HepG2 (cell line): Measurements from ENCODE around the gene FGFR2. TPM values are rescaled to one million over a fixed set of nuclear protein-coding genes. Genes with fewer than 3 reads are reported as not detected.

Source experiments
- ARNT2 ChIP-seq: sonication (generic); formaldehyde crosslinking; IDR thresholded peaks from 2 replicates; pipeline ENCODE4 v1.8.0; 2022; ENCODE audit warnings: mild to moderate bottlenecking, low read depth, missing genetic modification reagents, moderate library complexity
- PAWR ChIP-seq: sonication (generic); formaldehyde crosslinking; IDR thresholded peaks from 2 replicates; pipeline ENCODE4 v1.4.0; 2020; ENCODE audit warnings: missing genetic modification reagents, mild to moderate bottlenecking, borderline replicate concordance
- PHF20 ChIP-seq: sonication (generic); formaldehyde crosslinking; IDR thresholded peaks from 2 replicates; pipeline ENCODE4 v1.5.0; 2020; ENCODE audit warnings: mild to moderate bottlenecking, missing genetic modification reagents
- POGZ ChIP-seq: sonication (generic); formaldehyde crosslinking; IDR thresholded peaks from 2 replicates; pipeline ENCODE4 v1.4.0; 2020; ENCODE audit warnings: mild to moderate bottlenecking, missing genetic modification reagents
- PREB ChIP-seq: sonication (generic); formaldehyde crosslinking; IDR thresholded peaks from 2 replicates; pipeline ENCODE4 v1.4.0; 2020; ENCODE audit warnings: missing genetic modification reagents
- SETDB1 ChIP-seq: sonication (generic); formaldehyde crosslinking; IDR thresholded peaks from 2 replicates; pipeline ENCODE4 v1.5.1; 2020; ENCODE audit warnings: missing genetic modification reagents, mild to moderate bottlenecking, borderline replicate concordance
- TERF1 ChIP-seq: sonication (generic); formaldehyde crosslinking; IDR thresholded peaks from 2 replicates; pipeline ENCODE4 v1.8.0; 2022; ENCODE audit warnings: mild to moderate bottlenecking, missing genetic modification reagents, moderate library complexity
- TGIF2 ChIP-seq: IDR thresholded peaks from 2 replicates; pipeline ENCODE4 v1.6.1; 2016; ENCODE audit warnings: control low read depth, missing compliant biosample characterization
- YEATS2 ChIP-seq: sonication (generic); formaldehyde crosslinking; IDR thresholded peaks from 2 replicates; pipeline ENCODE4 v1.4.0; 2020; ENCODE audit warnings: missing genetic modification reagents, borderline replicate concordance
- ZBTB21 ChIP-seq: sonication (generic); formaldehyde crosslinking; IDR thresholded peaks from 2 replicates; pipeline ENCODE4 v1.4.0; 2020; ENCODE audit warnings: missing genetic modification reagents
- ZFAT ChIP-seq: sonication (generic); formaldehyde crosslinking; conservative IDR thresholded peaks from 2 replicates; pipeline ENCODE4 v1.8.1; 2023; ENCODE audit warnings: missing genetic modification reagents, inconsistent platforms
- ZFP41 ChIP-seq: sonication (generic); formaldehyde crosslinking; IDR thresholded peaks from 2 replicates; pipeline ENCODE4 v1.4.0; 2020; ENCODE audit warnings: mild to moderate bottlenecking, missing genetic modification reagents, borderline replicate concordance
- ZMAT5 ChIP-seq: sonication (generic); formaldehyde crosslinking; IDR thresholded peaks from 2 replicates; pipeline ENCODE4 v1.5.0; 2020; ENCODE audit warnings: mild to moderate bottlenecking, low read depth, missing genetic modification reagents, borderline replicate concordance
- ZNF180 ChIP-seq: sonication (generic); formaldehyde crosslinking; IDR thresholded peaks from 2 replicates; pipeline ENCODE4 v1.4.0; 2020; ENCODE audit warnings: low read depth, missing genetic modification reagents, borderline replicate concordance
- ZNF235 ChIP-seq: sonication (generic); formaldehyde crosslinking; IDR thresholded peaks from 2 replicates; pipeline ENCODE4 v1.8.1; 2023; ENCODE audit warnings: mild to moderate bottlenecking, missing genetic modification reagents, borderline replicate concordance
- ZNF263 ChIP-seq: sonication (generic); formaldehyde crosslinking; IDR thresholded peaks from 2 replicates; pipeline ENCODE4 v1.4.0; 2020; ENCODE audit warnings: missing genetic modification reagents
- ZNF570 ChIP-seq: sonication (generic); formaldehyde crosslinking; IDR thresholded peaks from 2 replicates; pipeline ENCODE4 v1.4.0; 2020; ENCODE audit warnings: mild to moderate bottlenecking, missing genetic modification reagents, borderline replicate concordance
- ZNF580 ChIP-seq: IDR thresholded peaks from 2 replicates; pipeline ENCODE4 v1.6.1; 2016; ENCODE audit warnings: low read depth, borderline replicate concordance
- ZNF646 ChIP-seq: sonication (generic); formaldehyde crosslinking; IDR thresholded peaks from 2 replicates; pipeline ENCODE4 v1.9.0; 2021; ENCODE audit warnings: mild to moderate bottlenecking, missing genetic modification reagents
- ZNF746 ChIP-seq: sonication (generic); formaldehyde crosslinking; IDR thresholded peaks from 2 replicates; pipeline ENCODE4 v1.8.0; 2022; ENCODE audit warnings: mild to moderate bottlenecking, missing genetic modification reagents
- ZNF790 ChIP-seq: sonication (generic); formaldehyde crosslinking; IDR thresholded peaks from 2 replicates; pipeline ENCODE4 v1.8.0; 2022; ENCODE audit warnings: missing genetic modification reagents, mild to moderate bottlenecking, borderline replicate concordance
- polyA plus RNA-seq, 8 experiments: library from polyadenylated mRNA; depleted of rRNA in 3 of 8; stranded (reverse) in 7 of 8; unstranded in 1 of 8; fragments of >200 nt; fragmentation: Illumina TruSeq in 4 of 8; extraction: Trizol in 4 of 8; gene quantifications; 2 replicates each; pipeline versions ENCODE4 v1.2.1 to v1.2.3, GENCODE V29; 2011 to 2016; ENCODE audit warnings: low read depth in 4 of 8, missing spikeins in 1 of 8, mixed read lengths in 1 of 8; ENCODE audit not compliant: insufficient read depth in 1 of 8
- total RNA-seq, 5 experiments: library from RNA; depleted of rRNA; stranded (reverse); fragments of >200 nt; fragmentation: Illumina TruSeq; extraction: Trizol; gene quantifications; 2 replicates each; pipeline ENCODE4 v1.2.3, GENCODE V29; 2016; ENCODE audit warnings: low read depth in 1 of 5

FGFR2 gene
- total and polyA plus RNA-seq, 2 of the 13 experiments (the other 11 are each of a cell fraction or from before 2014, with no cell fraction given) = 1.6 to 2.6 TPM

- TF ChIP-seq PREB (CRISPR knock-in tag) (no peak), ZNF180 (CRISPR knock-in tag) (no peak), ZNF790 (CRISPR knock-in tag) (no peak), ZNF235 (CRISPR knock-in tag) (no peak), PAWR (no peak), ZFP41 (no peak), PHF20 (CRISPR knock-in tag) (no peak), POGZ (CRISPR knock-in tag) (no peak), ZNF263 (CRISPR knock-in tag) (no peak), ZBTB21 (no peak), ZFAT (no peak), ZNF646 (CRISPR knock-in tag) (no peak), TERF1 (CRISPR knock-in tag) (no peak), SETDB1 (CRISPR knock-in tag) (no peak), ARNT2 (CRISPR knock-in tag) (0 out of 2 replicates have a peak, but pooled peaks have one; percentile 43), ZNF570 (no peak), YEATS2 (no peak), TGIF2 (CRISPR knock-in tag) (no peak), ZNF580 (CRISPR knock-in tag) (no peak), ZMAT5 (no peak), ZNF746 (CRISPR knock-in tag) (no peak)
Observed at GRCh38 chr10:121608469-121609190, 10.4 kb upstream of the FGFR2 start (continued).
